Retina (tissue), 1 donor: ENCODE results near the gene CCDC47.

Source experiments
- DNase-seq: peaks from one replicate; pipeline ENCODE4 v3.0.0-alpha.2; 2016

CCDC47 gene

DNA sequence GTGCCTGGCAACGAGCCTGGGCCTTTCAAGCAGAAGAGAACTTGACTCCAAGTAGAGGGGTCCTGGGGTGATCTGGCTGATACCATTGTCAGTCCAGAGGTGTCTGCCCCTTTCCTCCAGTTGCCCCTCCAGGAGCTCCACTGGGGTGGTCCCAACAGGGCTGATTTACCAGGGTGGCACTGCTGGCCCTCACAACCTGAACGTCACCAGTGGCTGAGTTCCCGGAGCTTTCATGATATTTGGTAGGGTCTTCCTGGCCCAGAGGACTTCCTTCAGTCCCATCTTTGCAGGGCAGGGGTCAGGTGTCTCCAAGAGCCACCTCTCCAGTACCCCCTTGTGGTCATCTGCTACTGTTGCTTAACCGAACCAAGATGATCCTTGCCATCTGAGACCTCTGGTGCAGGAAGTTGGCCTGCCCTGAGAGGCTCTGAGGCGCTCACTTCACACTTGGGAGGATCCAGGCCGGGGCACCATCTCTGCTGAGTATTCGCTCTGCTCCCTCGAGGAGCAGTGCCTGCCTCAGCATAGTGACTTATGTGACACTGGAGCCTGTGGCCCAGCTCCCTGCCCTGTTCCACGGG is 76.9 kb downstream of the CCDC47 start:
- peak; percentile 52 for DNase-seq

DNA sequence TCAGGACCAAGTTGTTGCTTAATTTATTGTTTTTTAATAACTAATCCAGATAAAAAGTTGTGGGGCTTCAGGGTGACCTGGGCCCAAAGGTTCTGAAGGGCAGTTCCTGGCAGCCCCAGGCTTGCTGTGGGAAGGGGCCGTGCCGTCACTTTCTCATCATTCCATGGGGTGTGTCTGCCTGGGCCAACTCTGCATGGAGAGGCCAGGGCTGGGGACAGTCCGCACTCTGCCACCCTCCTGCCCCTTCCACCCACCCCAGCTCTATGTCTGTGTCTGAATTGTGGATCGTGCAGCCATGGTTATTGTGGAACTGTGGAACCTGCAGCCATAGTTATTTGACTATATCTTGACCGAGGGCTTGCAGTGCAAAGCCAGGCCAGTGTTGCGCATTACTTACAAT is 77.5 kb downstream of the CCDC47 start:
- DNase-seq: no peak
